K562 (cell line): ENCODE results near the gene CHD5. TPM values are rescaled to one million over a fixed set of nuclear protein-coding genes. Genes with fewer than 3 reads are reported as not detected.

Source experiments
- ATAC-seq: fragments of 200-7000 bp; cut with Tn5 transposase; 3 replicates; pipeline ENCODE4 v1.9.1; 2020; ENCODE audit warnings: moderate library complexity
- BruUV-seq: library from RNA; stranded (reverse); fragments of 400-500 nt; replicated peaks from 2 replicates; lab custom pipeline; 2021; lab: Mats Ljungman, UMichigan
- CTCF ChIA-PET: fragments of 300-600 bp; formaldehyde crosslinking; extraction: SDS; loops from one replicate; lab custom pipeline; 2021; ENCODE audit warnings: low intra/inter-chr PET ratio; lab: Yijun Ruan, JAX
- POLR2A ChIA-PET: fragments of 300-600, 350-650 bp; sonication (Branson Sonifier 250); formaldehyde crosslinking; extraction: SDS; loops from one replicate; lab custom pipeline; 2021; ENCODE audit warnings: antibody characterized with exemption, inconsistent platforms; lab: Yijun Ruan, JAX
- DNase-seq, 4 experiments: peaks; one replicate each; pipeline versions ENCODE4 v3.0.0 to v3.0.0-alpha.2; 2011 to 2018; ENCODE audit warnings: low spot score in 3 of 4, mixed read lengths in 3 of 4; ENCODE audit errors: extremely low read depth in 1 of 4
- FAIRE-seq: peaks from 2 replicates; lab custom pipeline; 2011; peaks lifted over from hg19 to GRCh38; lab: Jason Lieb, UNC
- H2AFZ ChIP-seq: 2 replicates; pipeline ENCODE4 v1.6.0; 2011; ENCODE audit warnings: low read depth, low read length, control low read depth, inconsistent platforms
- H3K27ac ChIP-seq: fragments of 200-600 bp; 3 replicates; pipeline ENCODE4 v1.8.0; 2011; ENCODE audit warnings: low read depth, mild to moderate bottlenecking, control low read depth, inconsistent platforms, low read length, moderate library complexity, mixed read lengths; ENCODE audit errors: extremely low read depth
- H3K27me3 ChIP-seq, 2 experiments: fragments of 300-600 bp in 1 of 2; 2 replicates in 1 of 2; 3 replicates in 1 of 2; pipeline versions ENCODE4 v1.6.0 to v1.8.0; 2011; ENCODE audit warnings: inconsistent platforms in 2 of 2, low read length in 2 of 2, mild to moderate bottlenecking in 1 of 2, mixed read lengths in 1 of 2, moderate library complexity in 1 of 2; ENCODE audit not compliant: control insufficient read depth in 2 of 2, insufficient read depth in 2 of 2
- H3K36me3 ChIP-seq: fragments of 300-600 bp; 3 replicates; pipeline ENCODE4 v1.8.0; 2011; ENCODE audit warnings: mild to moderate bottlenecking, low read length, inconsistent platforms; ENCODE audit not compliant: control insufficient read depth, insufficient read depth
- H3K4me1 ChIP-seq, 2 experiments: fragments of 200-600 bp in 1 of 2; replicated peaks in 1 of 2; 2 replicates in 1 of 2; 3 replicates in 1 of 2; pipeline versions ENCODE4 v1.5.1 to v1.8.0; 2011; ENCODE audit warnings: inconsistent platforms in 2 of 2, low read length in 2 of 2, mild to moderate bottlenecking in 1 of 2, mixed read lengths in 1 of 2, moderate library complexity in 1 of 2; ENCODE audit not compliant: control insufficient read depth in 2 of 2, insufficient read depth in 2 of 2
- H3K4me2 ChIP-seq: 2 replicates; pipeline ENCODE4 v1.6.1; 2011; ENCODE audit warnings: low read length, control low read depth, inconsistent platforms, mixed read lengths; ENCODE audit not compliant: insufficient read depth
- H3K4me3 ChIP-seq: fragments of 200-600 bp; sonication (generic), shearing (Covaris generic); 2 replicates; pipeline ENCODE4 v1.5.1; 2016; ENCODE audit warnings: control low read depth, inconsistent platforms
- H3K79me2 ChIP-seq: fragments of 200-600 bp; 3 replicates; pipeline ENCODE4 v1.8.0; 2011; ENCODE audit warnings: low read length, inconsistent platforms; ENCODE audit not compliant: control insufficient read depth, insufficient read depth
- H3K9ac ChIP-seq, 2 experiments: 2 replicates each; pipeline versions ENCODE4 v1.6.0 to v1.6.1; 2011; ENCODE audit warnings: low read depth in 2 of 2, low read length in 2 of 2, control low read depth in 1 of 2, inconsistent platforms in 1 of 2, mild to moderate bottlenecking in 1 of 2, mixed read lengths in 1 of 2; ENCODE audit not compliant: insufficient read depth in 1 of 2
- H3K9me1 ChIP-seq: one replicate; pipeline ENCODE4 v1.6.0; 2011; ENCODE audit warnings: inconsistent platforms, mild to moderate bottlenecking, low read length, moderate library complexity; ENCODE audit not compliant: control insufficient read depth, insufficient read depth
- H3K9me3 ChIP-seq: replicated peaks from 2 replicates; pipeline ENCODE4 v1.5.1; 2011; ENCODE audit warnings: low read depth, low read length, inconsistent platforms; ENCODE audit not compliant: control insufficient read depth, insufficient read depth
- H4K20me1 ChIP-seq: replicated peaks from 2 replicates; pipeline ENCODE4 v1.6.1; 2011; ENCODE audit warnings: low read length, inconsistent platforms, mixed read lengths; ENCODE audit not compliant: control insufficient read depth, insufficient read depth
- ARID1B ChIP-seq: fragments of 450-650 bp; IDR thresholded peaks from 2 replicates; pipeline ENCODE4 v1.6.1; 2016; ENCODE audit warnings: antibody characterized with exemption, mild to moderate bottlenecking, inconsistent platforms
- DDX20 ChIP-seq: fragments of 450-650 bp; IDR thresholded peaks from 2 replicates; pipeline ENCODE4 v1.6.1; 2016; ENCODE audit warnings: missing genetic modification characterization, low read depth, mild to moderate bottlenecking, missing compliant biosample characterization, moderate library complexity
- E2F4 ChIP-seq: sonication (generic); formaldehyde crosslinking; IDR thresholded peaks from 2 replicates; pipeline ENCODE4 v1.8.0; 2022; ENCODE audit warnings: mild to moderate bottlenecking, low read depth, missing genetic modification reagents
- HDAC3 ChIP-seq: fragments of 450-650 bp; IDR thresholded peaks from 2 replicates; pipeline ENCODE4 v1.6.1; 2018; ENCODE audit warnings: borderline replicate concordance, mild to moderate bottlenecking, moderate library complexity; ENCODE audit not compliant: partially characterized antibody
- MEIS2 ChIP-seq: fragments of 450-650 bp; IDR thresholded peaks from 2 replicates; pipeline ENCODE4 v1.6.1; 2014; ENCODE audit warnings: mild to moderate bottlenecking; ENCODE audit not compliant: partially characterized antibody
- MLX ChIP-seq, 2 experiments: fragments of 450-650 bp in 1 of 2; sonication (generic) in 1 of 2; formaldehyde crosslinking; conservative IDR thresholded peaks; 2 replicates each; pipeline versions ENCODE4 v1.4.0 to v1.8.1; 2020 to 2022; ENCODE audit warnings: mild to moderate bottlenecking in 1 of 2, missing genetic modification reagents in 1 of 2
- NFYB ChIP-seq: IDR thresholded peaks from 2 replicates; pipeline ENCODE4 v1.6.1; 2011; ENCODE audit warnings: mild to moderate bottlenecking, moderate library complexity; ENCODE audit not compliant: insufficient read length; ENCODE audit errors: extremely low read depth
- SMARCE1 ChIP-seq: fragments of 450-650 bp; IDR thresholded peaks from 2 replicates; pipeline ENCODE4 v1.7.1; 2016; ENCODE audit warnings: mild to moderate bottlenecking
- TEAD2 ChIP-seq: fragments of 450-650 bp; IDR thresholded peaks from 2 replicates; pipeline ENCODE4 v1.6.1; 2016; ENCODE audit warnings: missing genetic modification characterization, control low read depth, missing compliant biosample characterization
- TFAM ChIP-seq: fragments of 250-450 bp; sonication (Bioruptor Pico); conservative IDR thresholded peaks from 2 replicates; pipeline ENCODE4 v1.5.0; 2021; ENCODE audit warnings: mild to moderate bottlenecking, moderate library complexity
- ZEB2 ChIP-seq: fragments of 450-650 bp; IDR thresholded peaks from 2 replicates; pipeline ENCODE4 v1.6.1; 2016
- ZNF274 ChIP-seq: IDR thresholded peaks from 2 replicates; pipeline ENCODE4 v1.6.1; 2011; ENCODE audit warnings: low read depth, mild to moderate bottlenecking, low read length, moderate library complexity, borderline replicate concordance
- WGBS: fragments of 100-300 bp; shearing (Covaris generic); methylation state at CpG from one replicate; pipeline ENCODE4 v1.1.6; 2016; ENCODE audit warnings: low coverage, mixed read lengths; ENCODE audit not compliant: insufficient coverage; ENCODE audit errors: missing lambda C conversion rate; 5-methylcytosine and 5-hydroxymethylcytosine counted together
- in situ Hi-C: fragments of 300-500 bp; cut with MboI; formaldehyde crosslinking; loops from 4 replicates; pipeline ENCODE4 v1.15.0; 2018; ENCODE audit warnings: inconsistent platforms, mixed read lengths
- intact Hi-C: fragments of 100-400 bp; cut with micrococcal nuclease; formaldehyde crosslinking; loops from 2 replicates; pipeline ENCODE4 v1.14.2; 2022
- polyA plus RNA-seq, 8 experiments: library from polyadenylated mRNA; depleted of rRNA in 4 of 8; stranded (reverse) in 5 of 8; unstranded in 3 of 8; fragments of >200 nt; fragmentation: Nextera tagmentation in 2 of 8; fragmentation: Illumina TruSeq in 1 of 8; extraction: Ambion mirVana in 2 of 8; extraction: Trizol in 1 of 8; gene quantifications; 2 replicates each; pipeline versions ENCODE4 v1.2.1 to v1.2.3, GENCODE V29; 2011 to 2014; ENCODE audit warnings: inconsistent platforms in 1 of 8, missing spikeins in 1 of 8
- total RNA-seq, 7 experiments: library from RNA; depleted of rRNA in 6 of 7; stranded (reverse); fragments of >200 nt in 6 of 7; fragmentation: Illumina TruSeq in 2 of 7; extraction: Trizol in 2 of 7; gene quantifications; 2 replicates each; pipeline versions ENCODE4 v1.2.1 to v1.2.3, GENCODE V29; 2011 to 2021; ENCODE audit warnings: low replicate concordance in 1 of 7

Gene CHD5
- total and polyA plus RNA-seq, 9 of the 15 experiments (the other 6 are each of a cell fraction or from before 2014, with no cell fraction given), result 0.03 to 0.52 (median 0.11) TPM; not detected in 2

GRCh38 chr1:6220236-6220635 is 40.1 kb upstream of the CHD5 start:
- peaks cover 0 to 6% of the 10 kb centered on the region in 2 experiments; a peak in 2 of 5 replicates for H3K4me1 ChIP-seq
- no peak for ATAC-seq
- 85% methylated on average over 8 of the region's 8 CpGs for WGBS
- peaks cover 63% of the 10 kb centered on the region; the same call in 2 of the 3 replicates for H3K36me3 ChIP-seq
- ChIA-PET POLR2A (interaction anchor here (0.9 to 2.5 kb wide), 5 partner anchors 10 to 64 kb away, joined by 3 to 9 read pairs (median 6); partner anchors contain the start of gene ICMT), CTCF (no interaction called here)
- intact Hi-C loops, result no loop called here
- in situ Hi-C loops, result no loop called here
- no peaks in the 10 kb centered on the region for H3K9me1 ChIP-seq
- no peak for FAIRE-seq
- H3K9me3 ChIP-seq, result no peaks in the 10 kb centered on the region
- H3K4me2 ChIP-seq, result no peak overlapping the region
- no peak for TF ChIP-seq HDAC3
- no peak for TF ChIP-seq MLX (CRISPR knock-in tag; conservative IDR thresholded peaks at IDR 0.05)
- no peak for TF ChIP-seq TEAD2
- no peak for TF ChIP-seq DDX20 (tag)
- no peak for TF ChIP-seq NFYB
- TF ChIP-seq ZNF274, result no peak
- TF ChIP-seq ZEB2, result no peak
- no peak for TF ChIP-seq MEIS2
- TF ChIP-seq ARID1B, result no peak
- no peak for TF ChIP-seq E2F4 (CRISPR knock-in tag)
- TF ChIP-seq TFAM (CRISPR knock-in tag), result no peak
- no peak for TF ChIP-seq SMARCE1
- no peak for DNase-seq
- no peak overlapping the region for H3K9ac ChIP-seq
- no peak overlapping the region for H2AFZ ChIP-seq
- no peaks in the 10 kb centered on the region for H3K79me2 ChIP-seq
- no peaks in the 10 kb centered on the region for H3K27me3 ChIP-seq
- H4K20me1 ChIP-seq, result 0 out of 2 replicates have a peak, but pooled peaks cover 2% of the 10 kb centered on the region
- no peak overlapping the region for H3K27ac ChIP-seq
- no TSS peak for BruUV-seq
- no peak overlapping the region for H3K4me3 ChIP-seq
